AG09309 (cell line): ENCODE results near the gene NLK.

Experiments used
- DNase-seq: peaks from one replicate; pipeline ENCODE4 v3.0.0-alpha.2; 2010; ENCODE audit warnings: low read depth
- H3K4me3 ChIP-seq: 2 replicates; pipeline ENCODE4 v1.5.1; 2011; ENCODE audit warnings: mild to moderate bottlenecking, low read depth, low read length, moderate library complexity; ENCODE audit not compliant: control insufficient read depth
- TF ChIP-seq, protein P1 (sequence below): IDR thresholded peaks from 2 replicates; pipeline ENCODE4 v1.5.1; 2011; ENCODE audit warnings: mild to moderate bottlenecking, low read depth, low read length, inconsistent platforms; ENCODE audit not compliant: insufficient read depth, control insufficient read depth; ENCODE audit errors: missing control alignments

Gene NLK

DNA sequence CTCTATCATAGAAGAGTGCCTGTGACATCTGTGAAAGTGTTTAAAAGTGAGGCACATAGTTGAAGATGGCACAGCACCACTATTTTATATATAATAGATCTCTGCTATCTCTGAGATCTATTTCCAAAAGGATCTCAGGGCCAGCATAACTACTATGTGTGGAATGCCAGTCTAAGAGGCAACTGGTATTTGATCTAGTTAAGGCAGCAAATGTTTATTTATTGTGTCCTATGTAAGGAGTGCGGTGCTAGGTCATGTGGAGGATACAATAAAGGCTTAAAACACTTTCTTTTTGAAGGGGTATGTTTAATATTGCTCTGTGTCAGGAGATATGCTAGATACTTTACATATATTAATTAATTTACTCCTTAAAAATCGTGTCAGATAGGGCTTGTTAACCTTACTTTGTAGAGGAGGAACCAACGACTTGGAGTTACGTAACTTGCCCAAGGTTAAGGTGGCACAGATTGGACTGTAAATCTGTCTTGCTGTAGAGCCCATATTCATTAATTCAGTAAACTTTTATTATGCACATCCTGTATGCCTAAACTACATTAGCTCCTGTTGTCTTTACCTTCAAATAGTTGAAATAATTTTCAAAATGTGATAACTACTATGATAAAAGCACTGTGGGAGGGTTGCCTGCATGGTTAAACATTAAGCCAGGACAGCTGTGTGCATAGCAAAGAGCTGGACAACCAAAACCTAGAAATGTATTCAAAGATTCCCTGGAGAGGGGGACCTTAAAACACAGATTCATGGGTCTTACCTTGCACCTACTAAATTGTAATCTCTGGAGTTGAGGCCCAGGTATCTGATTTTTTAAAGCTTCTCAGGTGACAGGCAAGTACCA is 83.3 kb downstream of the NLK start:
- TF ChIP-seq, protein P1, sequence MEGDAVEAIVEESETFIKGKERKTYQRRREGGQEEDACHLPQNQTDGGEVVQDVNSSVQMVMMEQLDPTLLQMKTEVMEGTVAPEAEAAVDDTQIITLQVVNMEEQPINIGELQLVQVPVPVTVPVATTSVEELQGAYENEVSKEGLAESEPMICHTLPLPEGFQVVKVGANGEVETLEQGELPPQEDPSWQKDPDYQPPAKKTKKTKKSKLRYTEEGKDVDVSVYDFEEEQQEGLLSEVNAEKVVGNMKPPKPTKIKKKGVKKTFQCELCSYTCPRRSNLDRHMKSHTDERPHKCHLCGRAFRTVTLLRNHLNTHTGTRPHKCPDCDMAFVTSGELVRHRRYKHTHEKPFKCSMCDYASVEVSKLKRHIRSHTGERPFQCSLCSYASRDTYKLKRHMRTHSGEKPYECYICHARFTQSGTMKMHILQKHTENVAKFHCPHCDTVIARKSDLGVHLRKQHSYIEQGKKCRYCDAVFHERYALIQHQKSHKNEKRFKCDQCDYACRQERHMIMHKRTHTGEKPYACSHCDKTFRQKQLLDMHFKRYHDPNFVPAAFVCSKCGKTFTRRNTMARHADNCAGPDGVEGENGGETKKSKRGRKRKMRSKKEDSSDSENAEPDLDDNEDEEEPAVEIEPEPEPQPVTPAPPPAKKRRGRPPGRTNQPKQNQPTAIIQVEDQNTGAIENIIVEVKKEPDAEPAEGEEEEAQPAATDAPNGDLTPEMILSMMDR: no peak
- no peak for DNase-seq
- H3K4me3 ChIP-seq: no peak overlapping the region

DNA sequence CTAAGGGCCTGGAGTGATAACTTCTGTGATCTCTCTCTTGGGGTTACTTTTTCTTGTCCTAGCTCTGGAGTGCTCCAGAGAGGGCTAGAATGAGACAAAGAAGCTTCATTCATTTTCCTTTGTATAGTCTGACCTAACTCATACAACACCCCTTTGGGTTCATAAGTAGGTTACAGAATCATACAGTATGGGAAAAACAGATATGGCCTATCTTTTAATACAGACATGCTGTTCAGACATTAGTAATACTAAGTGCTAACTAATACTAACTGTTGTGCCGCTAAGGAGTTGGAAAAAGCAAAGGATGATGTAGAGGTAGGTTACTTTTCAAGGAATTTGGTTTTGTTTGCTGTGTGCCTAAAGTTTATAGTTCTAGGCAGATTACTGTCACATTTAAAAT is 84.7 kb downstream of the NLK start:
- H3K4me3 ChIP-seq: no peak overlapping the region
- TF ChIP-seq, protein P1: no peak
- no peak for DNase-seq

DNA sequence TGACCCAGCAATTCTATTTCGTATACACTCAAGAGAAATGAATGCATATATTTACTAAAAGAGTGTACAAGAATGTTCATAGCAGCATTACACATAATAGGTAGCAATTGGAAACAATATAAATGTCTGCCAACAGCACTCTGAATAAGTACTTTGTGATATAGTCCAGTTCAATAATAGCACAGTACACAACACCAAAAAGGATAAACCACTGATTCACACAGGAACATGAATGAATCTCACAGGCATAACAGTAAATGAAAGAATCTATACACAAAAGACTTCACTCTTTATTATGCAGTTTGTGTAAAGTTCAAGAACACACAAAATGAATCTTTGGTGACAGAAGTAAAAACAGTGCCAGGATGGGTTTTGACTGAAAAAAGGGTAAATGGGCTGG is 86.3 kb downstream of the NLK start:
- DNase-seq: no peak
- H3K4me3 ChIP-seq: no peak overlapping the region
- TF ChIP-seq, protein P1: no peak

DNA sequence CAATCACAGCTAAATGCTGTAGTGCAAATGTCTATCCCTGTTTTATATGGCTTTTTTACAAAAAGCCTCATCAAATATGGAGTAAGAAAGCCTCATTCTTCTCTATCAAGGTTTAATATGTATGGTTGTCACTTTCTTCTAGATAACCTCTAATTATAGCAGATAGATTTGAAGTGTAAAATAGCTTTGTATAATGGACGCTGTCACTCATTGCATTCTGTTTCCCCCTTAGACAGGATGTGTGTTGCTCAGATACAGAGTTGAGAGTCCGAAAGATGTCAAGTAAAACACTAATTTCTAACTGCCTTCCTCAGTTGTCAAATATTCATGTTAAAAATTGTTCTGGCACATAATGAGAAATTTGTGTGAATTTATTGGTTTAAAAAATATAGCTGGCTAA is 88.0 kb downstream of the NLK start:
- TF ChIP-seq, protein P1: no peak
- H3K4me3 ChIP-seq: no peak overlapping the region
- no peak for DNase-seq

DNA sequence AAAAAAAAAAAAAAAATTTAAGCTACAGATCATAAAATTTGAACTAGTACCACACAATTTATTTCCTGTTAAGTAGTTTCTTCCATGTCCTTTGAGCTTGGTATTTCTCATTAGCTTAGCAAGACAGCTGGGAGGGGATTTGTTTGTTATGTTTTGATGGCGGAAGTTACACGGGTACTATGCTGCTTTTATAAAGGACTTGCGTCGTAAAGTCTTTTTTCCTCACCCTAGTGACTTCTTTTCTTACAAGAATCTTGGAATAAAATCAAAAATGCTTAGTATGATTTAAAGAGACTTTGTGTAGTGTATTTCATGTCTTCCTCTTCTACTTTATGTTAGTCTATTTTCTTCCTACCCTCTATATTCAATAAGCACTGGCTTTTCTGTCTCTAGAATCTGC is 89.1 kb downstream of the NLK start:
- no peak for DNase-seq
- TF ChIP-seq, protein P1: no peak
- no peak overlapping the region for H3K4me3 ChIP-seq

DNA sequence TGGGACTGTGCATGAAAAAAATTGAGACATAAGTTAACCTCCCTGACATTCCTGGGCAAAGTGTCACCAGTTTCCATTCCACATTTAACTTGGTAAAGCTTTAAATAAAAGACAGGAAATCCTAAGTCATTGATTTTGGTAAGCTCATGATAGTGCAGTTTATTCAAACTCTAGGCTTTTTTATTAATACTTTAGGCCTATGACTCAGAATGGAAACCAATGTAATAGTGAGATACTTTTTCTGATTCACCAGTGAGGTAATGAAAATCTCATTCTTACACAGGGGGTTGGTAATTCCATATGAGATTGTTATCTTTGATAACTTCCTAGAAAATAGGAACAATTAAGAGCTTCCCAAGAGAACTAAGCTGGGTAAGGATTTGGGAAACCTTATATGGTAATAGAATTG is 91.1 kb downstream of the NLK start:
- TF ChIP-seq, protein P1: no peak
- H3K4me3 ChIP-seq: no peak overlapping the region
- no peak for DNase-seq
